Left ventricle myocardium inferior (tissue), 1 donor: ENCODE data around the gene TOR1B. TPM values are rescaled to one million over a fixed set of nuclear protein-coding genes. Genes with fewer than 3 reads are reported as not detected.

Experiments used
- DNase-seq: peaks from one replicate; pipeline ENCODE4 v3.0.0-alpha.2; 2020
- H3K27ac ChIP-seq: fragments of 200-600 bp; replicated peaks from 2 replicates; pipeline ENCODE4 v1.8.0; 2021
- H3K27me3 ChIP-seq: fragments of 200-600 bp; 2 replicates; pipeline ENCODE4 v1.8.0; 2021; ENCODE audit warnings: low read depth
- H3K36me3 ChIP-seq: fragments of 200-600 bp; 2 replicates; pipeline ENCODE4 v1.8.0; 2021
- H3K4me1 ChIP-seq: fragments of 200-600 bp; 2 replicates; pipeline ENCODE4 v1.8.0; 2021
- H3K4me3 ChIP-seq: fragments of 200-600 bp; 2 replicates; pipeline ENCODE4 v1.8.0; 2021; ENCODE audit warnings: mild to moderate bottlenecking, moderate library complexity
- H3K9me3 ChIP-seq: fragments of 200-600 bp; replicated peaks from 2 replicates; pipeline ENCODE4 v1.8.0; 2021
- CTCF ChIP-seq: fragments of 200-600 bp; IDR thresholded peaks from 2 replicates; pipeline ENCODE4 v1.8.0; 2021; ENCODE audit warnings: antibody characterized with exemption, mild to moderate bottlenecking, borderline replicate concordance
- intact Hi-C: fragments of 100-400 bp; cut with micrococcal nuclease; formaldehyde crosslinking; loops from one replicate; pipeline ENCODE4 v1.11.0; 2022
- total RNA-seq: library from RNA; stranded (reverse); fragmentation: NEBNext Ultra II Directional; extraction: Animal tissue kit (Norgen Biotek cat#: 25700); gene quantifications from one replicate; pipeline ENCODE4 v1.2.1, GENCODE V29; 2021
- donor health status: DM: no; HTN: yes; CAD: no; lungs with severe emphysema.

The TOR1B gene
- total RNA-seq, 1 donor from 2014 or later = 10.6 TPM

- Histone ChIP-seq H3K4me3 (peak overlapping the region; percentile 83), H3K36me3 (peaks cover 26% of the 10 kb centered on the region), H3K9me3 (no peaks in the 10 kb centered on the region), H3K27ac (peak overlapping the region; percentile 80), H3K27me3 (no peaks in the 10 kb centered on the region), H3K4me1 (peaks cover 40% of the 10 kb centered on the region)
- intact Hi-C loops = no loop called here
- no peak for DNase-seq
- TF ChIP-seq CTCF = no peak
These were observed 32.9 kb downstream of the TOR1B start for GRCh38 chr9:129835860-129836223.

- intact Hi-C loops = no loop called here
- DNase-seq = no peak
- Histone ChIP-seq H3K36me3 (peaks cover 20% of the 10 kb centered on the region), H3K9me3 (no peaks in the 10 kb centered on the region), H3K4me3 (peak overlapping the region; percentile 83), H3K27ac (no peak overlapping the region), H3K4me1 (peaks cover 40% of the 10 kb centered on the region), H3K27me3 (no peaks in the 10 kb centered on the region)
- no peak for TF ChIP-seq CTCF
These were observed 33.5 kb downstream of the TOR1B start for GRCh38 chr9:129836311-129837007.

GRCh38 chr9:129838707-129839259 is 35.8 kb downstream of the TOR1B start:
- peaks cover 8% of the 10 kb centered on the region for H3K36me3 ChIP-seq
- no peak overlapping the region for H3K4me3 ChIP-seq
- no peak for TF ChIP-seq CTCF
- no peaks in the 10 kb centered on the region for H3K27me3 ChIP-seq
- DNase-seq = no peak
- H3K4me1 ChIP-seq = peaks cover 36% of the 10 kb centered on the region
- no peaks in the 10 kb centered on the region for H3K9me3 ChIP-seq
- no peak overlapping the region for H3K27ac ChIP-seq
- intact Hi-C loops = no loop called here

GRCh38 chr9:129839324-129840023 is 36.5 kb downstream of the TOR1B start:
- Histone ChIP-seq H3K4me3 (no peak overlapping the region), H3K27ac (no peak overlapping the region), H3K4me1 (peaks cover 29% of the 10 kb centered on the region), H3K9me3 (no peaks in the 10 kb centered on the region), H3K27me3 (no peaks in the 10 kb centered on the region), H3K36me3 (peaks cover 8% of the 10 kb centered on the region)
- no peak for DNase-seq
- intact Hi-C loops = no loop called here
- no peak for TF ChIP-seq CTCF

- H3K27me3 ChIP-seq = no peaks in the 10 kb centered on the region
- no peak for TF ChIP-seq CTCF
- intact Hi-C loops = no loop called here
- H3K36me3 ChIP-seq = peaks cover 8% of the 10 kb centered on the region
- no peak for DNase-seq
- no peak overlapping the region for H3K4me3 ChIP-seq
- H3K4me1 ChIP-seq = peaks cover 24% of the 10 kb centered on the region
- H3K9me3 ChIP-seq = no peaks in the 10 kb centered on the region
- H3K27ac ChIP-seq = no peak overlapping the region
These were observed 37.0 kb downstream of the TOR1B start for GRCh38 chr9:129840034-129840433.
